ENCODE data around the gene KBTBD7. TPM values are rescaled to one million over a fixed set of nuclear protein-coding genes. Genes with fewer than 3 reads are reported as not detected.

Gene KBTBD7
- total RNA-seq, 2 experiments from 2014 or later, result 2.3 to 2.5 TPM

DNA sequence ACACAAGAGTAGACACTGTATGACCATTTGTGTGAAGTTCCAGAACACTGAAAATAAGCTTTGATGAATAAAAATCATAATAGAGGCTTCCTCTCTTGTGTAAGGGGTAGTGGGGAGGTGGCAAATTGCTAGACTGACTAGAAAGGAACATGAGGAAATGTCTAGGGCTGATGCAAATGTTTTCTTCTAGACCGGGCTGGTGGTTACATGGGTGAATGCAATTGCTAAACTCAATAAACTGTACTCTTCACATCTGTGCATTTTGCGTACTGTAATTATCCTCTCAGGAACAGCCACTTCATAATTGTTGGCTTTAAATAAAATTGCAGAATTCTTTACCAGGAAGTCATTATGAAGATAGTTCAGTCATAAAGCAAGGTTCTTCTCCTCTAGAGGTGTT, 5.2 kb upstream of the KBTBD7 start:
- DNase-seq (no peak), ATAC-seq (no peak)
- peaks cover 16% of the 10 kb centered on the region for H3K4me1 Mint-ChIP-seq (ENCODE audit: low read depth)
- CTCF ChIA-PET, result interaction anchor here (0.9 kb wide), 1 partner anchor 23 kb away, joined by 3 read pairs; no protein-coding TSS in a partner anchor
- no peak overlapping the region for H3K27ac Mint-ChIP-seq
- TF ChIP-seq, protein P1, sequence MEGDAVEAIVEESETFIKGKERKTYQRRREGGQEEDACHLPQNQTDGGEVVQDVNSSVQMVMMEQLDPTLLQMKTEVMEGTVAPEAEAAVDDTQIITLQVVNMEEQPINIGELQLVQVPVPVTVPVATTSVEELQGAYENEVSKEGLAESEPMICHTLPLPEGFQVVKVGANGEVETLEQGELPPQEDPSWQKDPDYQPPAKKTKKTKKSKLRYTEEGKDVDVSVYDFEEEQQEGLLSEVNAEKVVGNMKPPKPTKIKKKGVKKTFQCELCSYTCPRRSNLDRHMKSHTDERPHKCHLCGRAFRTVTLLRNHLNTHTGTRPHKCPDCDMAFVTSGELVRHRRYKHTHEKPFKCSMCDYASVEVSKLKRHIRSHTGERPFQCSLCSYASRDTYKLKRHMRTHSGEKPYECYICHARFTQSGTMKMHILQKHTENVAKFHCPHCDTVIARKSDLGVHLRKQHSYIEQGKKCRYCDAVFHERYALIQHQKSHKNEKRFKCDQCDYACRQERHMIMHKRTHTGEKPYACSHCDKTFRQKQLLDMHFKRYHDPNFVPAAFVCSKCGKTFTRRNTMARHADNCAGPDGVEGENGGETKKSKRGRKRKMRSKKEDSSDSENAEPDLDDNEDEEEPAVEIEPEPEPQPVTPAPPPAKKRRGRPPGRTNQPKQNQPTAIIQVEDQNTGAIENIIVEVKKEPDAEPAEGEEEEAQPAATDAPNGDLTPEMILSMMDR (IDR thresholded peaks at IDR 0.05), result no peak
- no peaks in the 10 kb centered on the region for H3K9me3 Mint-ChIP-seq
- no peak overlapping the region for H3K4me3 Mint-ChIP-seq
- POLR2A ChIA-PET, result interaction anchor here (2.3 kb wide), 1 partner anchor 139 kb away, joined by 5 read pairs; no protein-coding TSS in a partner anchor
- H3K36me3 Mint-ChIP-seq (ENCODE audit: low read depth), result no peaks in the 10 kb centered on the region
- H3K27me3 Mint-ChIP-seq, result no peaks in the 10 kb centered on the region
- intact Hi-C loops (cut with micrococcal nuclease), result loop anchor here (10.0 kb wide), 1 partner anchor 145 kb away; no protein-coding TSS in a partner anchor

DNA sequence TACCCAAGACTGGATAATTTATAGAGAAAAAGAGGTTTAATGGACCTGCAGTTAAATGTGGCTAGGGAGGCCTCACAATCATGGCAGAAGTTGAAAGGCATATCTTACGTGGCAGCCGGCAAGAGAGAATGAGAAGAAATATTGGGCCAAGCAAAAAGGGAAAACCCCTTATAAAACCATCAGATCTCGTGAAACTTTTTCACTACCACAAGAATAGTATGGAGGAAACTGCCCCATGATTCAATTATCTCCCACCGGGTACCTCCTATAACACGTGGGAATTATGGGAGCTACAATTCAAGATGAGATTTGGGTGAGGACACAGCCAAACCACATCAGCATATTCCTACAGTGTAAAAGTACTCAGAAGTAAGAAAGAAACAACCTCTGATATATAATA, 4.7 kb upstream of the KBTBD7 start:
- Mint-ChIP-seq H3K27ac (peak overlapping the region; percentile 58), H3K4me3 (no peak overlapping the region), H3K9me3 (no peaks in the 10 kb centered on the region), H3K27me3 (no peaks in the 10 kb centered on the region), H3K36me3 (ENCODE audit: low read depth) (peaks cover 1% of the 10 kb centered on the region), H3K4me1 (ENCODE audit: low read depth) (peaks cover 17% of the 10 kb centered on the region)
- POLR2A ChIA-PET, result interaction anchor here (2.3 kb wide), 1 partner anchor 138 kb away, joined by 5 read pairs; no protein-coding TSS in a partner anchor
- TF ChIP-seq, protein P1 (IDR thresholded peaks at IDR 0.05), result no peak
- CTCF ChIA-PET, result interaction anchor here (0.9 kb wide), 1 partner anchor 23 kb away, joined by 3 read pairs; no protein-coding TSS in a partner anchor
- no peak for DNase-seq
- intact Hi-C loops (cut with micrococcal nuclease), result loop anchor here (10.0 kb wide), 1 partner anchor 144 kb away; no protein-coding TSS in a partner anchor
- ATAC-seq, result no peak

DNA sequence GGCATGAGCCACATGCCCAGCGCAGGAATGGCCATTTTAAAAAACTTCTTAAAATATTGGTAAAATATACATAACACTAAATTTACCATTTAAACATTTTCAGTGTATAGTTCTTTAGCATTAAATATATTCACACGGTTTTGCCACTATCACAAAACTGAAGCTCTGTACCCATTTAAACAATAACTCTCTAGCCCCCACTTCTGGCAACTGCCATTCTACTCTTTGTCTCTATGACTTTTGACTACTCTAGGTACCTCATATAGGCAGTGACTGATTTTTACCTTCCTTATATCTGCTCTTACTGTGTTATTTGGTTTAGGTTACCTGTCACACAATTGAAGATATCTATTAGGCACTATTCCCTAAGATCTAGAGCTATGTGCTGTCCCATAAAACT, 2.3 kb upstream of the KBTBD7 start:
- DNase-seq, result peak; percentile 17
- Mint-ChIP-seq H3K4me3 (no peak overlapping the region), H3K4me1 (ENCODE audit: low read depth) (peaks cover 35% of the 10 kb centered on the region), H3K27ac (no peak overlapping the region), H3K9me3 (no peaks in the 10 kb centered on the region), H3K36me3 (ENCODE audit: low read depth) (peaks cover 13% of the 10 kb centered on the region), H3K27me3 (no peaks in the 10 kb centered on the region)
- TF ChIP-seq, protein P1 (IDR thresholded peaks at IDR 0.05), result no peak
- CTCF ChIA-PET, result interaction anchor here (0.9 to 2.3 kb wide), 9 partner anchors 11 to 142 kb away, joined by 3 to 9 read pairs (median 4); no protein-coding TSS in a partner anchor
- intact Hi-C loops (cut with micrococcal nuclease), result loop anchor here (10.0 kb wide), 1 partner anchor 142 kb away; no protein-coding TSS in a partner anchor
- POLR2A ChIA-PET, result interaction anchor here (1.5 to 2.0 kb wide), 2 partner anchors 10 to 64 kb away, joined by 5 to 8 read pairs; partner anchors contain the start of gene KBTBD6
- no peak for ATAC-seq

DNA sequence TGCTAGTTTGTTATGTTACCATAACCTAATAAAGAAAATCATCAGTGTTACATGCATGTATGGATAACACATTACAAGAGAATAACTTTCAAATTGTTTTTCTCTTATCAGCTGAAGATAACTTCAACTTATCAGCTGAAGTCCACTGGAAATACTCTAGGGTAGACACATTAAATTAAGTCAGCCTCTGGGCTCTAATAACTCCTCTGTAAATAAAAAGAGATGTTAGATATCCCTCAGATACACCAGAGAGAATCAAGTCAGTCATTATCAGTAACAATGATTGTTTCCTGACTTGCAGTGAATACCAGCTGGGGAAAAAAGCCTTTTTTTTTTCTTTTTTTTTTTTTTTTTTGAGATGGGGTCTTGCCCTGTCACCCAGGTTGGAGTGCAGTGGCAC, 1.6 kb upstream of the KBTBD7 start:
- peaks cover 15% of the 10 kb centered on the region for H3K36me3 Mint-ChIP-seq (ENCODE audit: low read depth)
- ATAC-seq (no peak), DNase-seq (no peak)
- H3K27ac Mint-ChIP-seq, result no peak overlapping the region
- no peak overlapping the region for H3K4me3 Mint-ChIP-seq
- peaks cover under 1% of the 10 kb centered on the region for H3K9me3 Mint-ChIP-seq
- intact Hi-C loops (cut with micrococcal nuclease), result loop anchor here (10.0 kb wide), 1 partner anchor 141 kb away; no protein-coding TSS in a partner anchor
- ChIA-PET POLR2A (interaction anchor here (1.5 to 2.0 kb wide), 2 partner anchors 10 to 64 kb away, joined by 5 to 8 read pairs; partner anchors contain the start of gene KBTBD6), CTCF (interaction anchor here (1.0 to 2.3 kb wide), 7 partner anchors 12 to 142 kb away, joined by 3 to 9 read pairs (median 5); no protein-coding TSS in a partner anchor)
- TF ChIP-seq, protein P1 (IDR thresholded peaks at IDR 0.05), result no peak
- H3K27me3 Mint-ChIP-seq, result no peaks in the 10 kb centered on the region
- H3K4me1 Mint-ChIP-seq (ENCODE audit: low read depth), result peaks cover 37% of the 10 kb centered on the region

DNA sequence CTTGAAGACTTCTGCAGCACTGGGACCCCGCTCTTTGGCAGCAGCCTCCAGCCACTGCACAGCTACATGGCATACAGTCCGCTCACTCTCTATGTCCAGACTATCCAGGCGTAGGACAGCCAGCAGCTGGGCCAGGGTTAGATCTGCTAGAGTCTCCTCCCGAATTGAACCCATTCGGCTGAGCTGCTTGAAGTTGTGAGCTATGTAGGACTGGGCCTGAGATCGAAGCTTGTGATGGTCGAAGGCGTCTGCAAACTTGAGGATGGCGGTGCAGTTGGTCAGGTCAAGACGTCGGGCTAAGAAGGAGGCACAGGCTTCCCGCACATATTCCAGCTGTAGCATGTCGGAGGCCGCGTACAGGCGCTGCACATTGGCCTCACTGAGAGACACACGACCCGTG, 900 bp downstream of the KBTBD7 start:
- H3K9me3 Mint-ChIP-seq, result peaks cover 5% of the 10 kb centered on the region
- H3K36me3 Mint-ChIP-seq (ENCODE audit: low read depth), result peaks cover 23% of the 10 kb centered on the region
- peak overlapping the region; percentile 85 for H3K4me3 Mint-ChIP-seq
- intact Hi-C loops (cut with micrococcal nuclease), result loop anchor here (10.0 kb wide), 1 partner anchor 139 kb away; no protein-coding TSS in a partner anchor
- ChIA-PET POLR2A (interaction anchor here (1.2 kb wide), 1 partner anchor 8 kb away, joined by 4 read pairs; no protein-coding TSS in a partner anchor), CTCF (no interaction called here)
- peak overlapping the region; percentile 98 for H3K27ac Mint-ChIP-seq
- H3K27me3 Mint-ChIP-seq, result no peaks in the 10 kb centered on the region
- DNase-seq, result no peak
- ATAC-seq, result no peak
- H3K4me1 Mint-ChIP-seq (ENCODE audit: low read depth), result peaks cover 28% of the 10 kb centered on the region
- TF ChIP-seq, protein P1 (IDR thresholded peaks at IDR 0.05), result no peak

All from activated CD8-positive, alpha-beta T cell treated with anti-CD3 and anti-CD28 coated beads for 36 hours (primary cell).